ENCODE measurements around the gene CCDC13.

- TF ChIP-seq CTCF (IDR thresholded peaks at IDR 0.05) (no peak), NR3C1 (CRISPR knock-in tag; conservative IDR thresholded peaks at IDR 0.05; ENCODE audit: low read depth) (no peak), SMAD3 (CRISPR knock-in tag; IDR thresholded peaks at IDR 0.05; ENCODE audit: borderline replicate concordance) (no peak), IRF2 (CRISPR knock-in tag; IDR thresholded peaks at IDR 0.05; ENCODE audit: borderline replicate concordance, low read depth) (no peak), ATF1 (CRISPR knock-in tag; IDR thresholded peaks at IDR 0.05) (no peak), ZNF232 (CRISPR knock-in tag; IDR thresholded peaks at IDR 0.05) (no peak)
- TF ChIP-seq, protein P1, sequence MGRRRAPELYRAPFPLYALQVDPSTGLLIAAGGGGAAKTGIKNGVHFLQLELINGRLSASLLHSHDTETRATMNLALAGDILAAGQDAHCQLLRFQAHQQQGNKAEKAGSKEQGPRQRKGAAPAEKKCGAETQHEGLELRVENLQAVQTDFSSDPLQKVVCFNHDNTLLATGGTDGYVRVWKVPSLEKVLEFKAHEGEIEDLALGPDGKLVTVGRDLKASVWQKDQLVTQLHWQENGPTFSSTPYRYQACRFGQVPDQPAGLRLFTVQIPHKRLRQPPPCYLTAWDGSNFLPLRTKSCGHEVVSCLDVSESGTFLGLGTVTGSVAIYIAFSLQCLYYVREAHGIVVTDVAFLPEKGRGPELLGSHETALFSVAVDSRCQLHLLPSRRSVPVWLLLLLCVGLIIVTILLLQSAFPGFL (CRISPR knock-in tag; IDR thresholded peaks at IDR 0.05; ENCODE audit: borderline replicate concordance) = no peak
- TF ChIP-seq, protein P2, sequence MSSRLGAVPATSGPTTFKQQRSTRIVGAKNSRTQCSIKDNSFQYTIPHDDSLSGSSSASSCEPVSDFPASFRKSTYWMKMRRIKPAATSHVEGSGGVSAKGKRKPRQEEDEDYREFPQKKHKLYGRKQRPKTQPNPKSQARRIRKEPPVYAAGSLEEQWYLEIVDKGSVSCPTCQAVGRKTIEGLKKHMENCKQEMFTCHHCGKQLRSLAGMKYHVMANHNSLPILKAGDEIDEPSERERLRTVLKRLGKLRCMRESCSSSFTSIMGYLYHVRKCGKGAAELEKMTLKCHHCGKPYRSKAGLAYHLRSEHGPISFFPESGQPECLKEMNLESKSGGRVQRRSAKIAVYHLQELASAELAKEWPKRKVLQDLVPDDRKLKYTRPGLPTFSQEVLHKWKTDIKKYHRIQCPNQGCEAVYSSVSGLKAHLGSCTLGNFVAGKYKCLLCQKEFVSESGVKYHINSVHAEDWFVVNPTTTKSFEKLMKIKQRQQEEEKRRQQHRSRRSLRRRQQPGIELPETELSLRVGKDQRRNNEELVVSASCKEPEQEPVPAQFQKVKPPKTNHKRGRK (CRISPR knock-in tag; IDR thresholded peaks at IDR 0.05; ENCODE audit: borderline replicate concordance) = no peak
These were observed 39.4 kb downstream of the CCDC13 start for GRCh38 chr3:42733501-42734262.

Measured in WTC11 (cell line).